K562 (cell line): ENCODE data around the gene LGI4. TPM values are rescaled to one million over a fixed set of nuclear protein-coding genes. Genes with fewer than 3 reads are reported as not detected.

Experiments
- BRD9 ChIP-seq: fragments of 450-650 bp; IDR thresholded peaks from 2 replicates; pipeline ENCODE4 v1.6.1; 2018; ENCODE audit warnings: low read depth; ENCODE audit not compliant: partially characterized antibody
- CTCF ChIP-seq, 3 experiments: IDR thresholded peaks in 2 of 3; conservative IDR thresholded peaks in 1 of 3; 2 replicates each; pipeline ENCODE4 v1.5.1; 2011 to 2012; ENCODE audit warnings: low read length in 3 of 3, mild to moderate bottlenecking in 3 of 3, control low read depth in 2 of 3, improper control_type of control experiment in 1 of 3, inconsistent platforms in 1 of 3, low read depth in 1 of 3, mixed read lengths in 1 of 3, moderate library complexity in 1 of 3; ENCODE audit not compliant: insufficient read depth in 2 of 3
- RBM17 ChIP-seq: fragments of 200-400 bp; formaldehyde crosslinking; IDR thresholded peaks from 2 replicates; pipeline ENCODE4 v1.6.1; 2017; ENCODE audit warnings: low read depth, mild to moderate bottlenecking, low read length, borderline replicate concordance
- RNF2 ChIP-seq: sonication (generic); IDR thresholded peaks from 2 replicates; pipeline ENCODE4 v1.6.1; 2016
- SUPT5H ChIP-seq: fragments of 450-650 bp; IDR thresholded peaks from 2 replicates; pipeline ENCODE4 v1.6.1; 2016
- THAP12 ChIP-seq: fragments of 250-450 bp; sonication (Bioruptor Pico); IDR thresholded peaks from 2 replicates; pipeline ENCODE4 v1.9.0; 2021; ENCODE audit warnings: mild to moderate bottlenecking, inconsistent platforms
- ZNF347 ChIP-seq: fragments of 450-650 bp; formaldehyde crosslinking; IDR thresholded peaks from 2 replicates; pipeline ENCODE4 v1.4.0; 2020; ENCODE audit warnings: low read depth, mild to moderate bottlenecking, moderate library complexity
- ZNF668 ChIP-seq: fragments of 250-450 bp; sonication (Bioruptor Pico); IDR thresholded peaks from 2 replicates; pipeline ENCODE4 v1.8.0; 2022; ENCODE audit warnings: mild to moderate bottlenecking, inconsistent platforms
- polyA plus RNA-seq, 8 experiments: library from polyadenylated mRNA; depleted of rRNA in 4 of 8; stranded (reverse) in 5 of 8; unstranded in 3 of 8; fragments of >200 nt; fragmentation: Nextera tagmentation in 2 of 8; fragmentation: Illumina TruSeq in 1 of 8; extraction: Ambion mirVana in 2 of 8; extraction: Trizol in 1 of 8; gene quantifications; 2 replicates each; pipeline versions ENCODE4 v1.2.1 to v1.2.3, GENCODE V29; 2011 to 2014; ENCODE audit warnings: inconsistent platforms in 1 of 8, missing spikeins in 1 of 8
- total RNA-seq, 7 experiments: library from RNA; depleted of rRNA in 6 of 7; stranded (reverse); fragments of >200 nt in 6 of 7; fragmentation: Illumina TruSeq in 2 of 7; extraction: Trizol in 2 of 7; gene quantifications; 2 replicates each; pipeline versions ENCODE4 v1.2.1 to v1.2.3, GENCODE V29; 2011 to 2021; ENCODE audit warnings: low replicate concordance in 1 of 7
- TF ChIP-seq, protein P1 (sequence below): fragments of 450-650 bp; IDR thresholded peaks from 2 replicates; pipeline ENCODE4 v1.6.1; 2016; ENCODE audit warnings: low read depth
- TF ChIP-seq, protein P2 (sequence below): fragments of 250-450 bp; sonication (Bioruptor Pico); IDR thresholded peaks from 2 replicates; pipeline ENCODE4 v1.8.0; 2022; ENCODE audit warnings: moderate library complexity, mild to moderate bottlenecking, inconsistent platforms
- TF ChIP-seq, protein P3 (sequence below): sonication (generic); formaldehyde crosslinking; IDR thresholded peaks from 2 replicates; pipeline ENCODE4 v1.9.0; 2022; ENCODE audit warnings: mild to moderate bottlenecking, missing genetic modification reagents

LGI4 gene
- total and polyA plus RNA-seq, 9 of the 15 experiments (the other 6 are each of a cell fraction or from before 2014, with no cell fraction given), result 0.14 to 0.30 (median 0.24) TPM; not detected in 4

DNA sequence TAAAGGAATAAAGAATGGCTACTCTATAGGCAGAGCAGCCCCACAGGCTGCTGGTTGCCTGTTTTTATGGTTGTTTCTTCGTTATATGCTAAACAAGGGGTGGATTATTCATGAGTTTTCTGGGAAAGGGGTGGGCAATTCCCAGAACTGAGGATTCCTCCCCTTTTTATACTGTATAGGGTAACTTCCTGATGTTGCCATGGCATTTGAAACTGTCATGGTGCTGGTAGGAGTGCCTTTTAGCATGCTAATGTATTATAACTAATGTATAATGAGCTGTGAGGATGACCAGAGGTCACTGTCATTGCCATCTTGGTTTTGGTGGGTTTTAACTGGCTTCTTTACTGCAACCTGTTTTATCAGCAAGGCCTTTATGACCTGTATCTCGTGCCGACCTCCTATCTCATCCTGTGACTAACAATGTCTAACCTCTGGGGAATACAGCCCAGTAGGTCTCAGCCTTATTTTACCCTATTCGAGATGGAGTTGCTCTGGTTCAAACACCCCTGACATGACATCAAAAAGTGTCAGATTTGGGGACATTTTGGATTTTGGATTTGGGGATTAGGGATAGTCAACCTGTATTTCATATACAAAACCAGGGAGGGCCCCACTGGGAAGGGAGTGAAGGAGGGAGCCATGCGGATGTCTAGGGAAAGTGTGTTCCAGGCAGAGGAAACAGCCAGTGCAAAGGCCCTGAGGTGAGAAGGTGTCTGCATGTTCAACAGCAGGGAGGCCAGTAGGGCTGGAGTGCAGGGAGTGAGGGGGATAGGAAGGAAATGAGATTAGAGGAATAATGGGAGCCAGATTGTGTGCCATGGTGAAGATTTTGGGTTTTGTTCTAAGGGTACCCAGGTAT is 30.6 kb upstream of the LGI4 start (continued):
- TF ChIP-seq THAP12 (CRISPR knock-in tag), result no peak
- TF ChIP-seq SUPT5H, result no peak
- TF ChIP-seq, protein P1, sequence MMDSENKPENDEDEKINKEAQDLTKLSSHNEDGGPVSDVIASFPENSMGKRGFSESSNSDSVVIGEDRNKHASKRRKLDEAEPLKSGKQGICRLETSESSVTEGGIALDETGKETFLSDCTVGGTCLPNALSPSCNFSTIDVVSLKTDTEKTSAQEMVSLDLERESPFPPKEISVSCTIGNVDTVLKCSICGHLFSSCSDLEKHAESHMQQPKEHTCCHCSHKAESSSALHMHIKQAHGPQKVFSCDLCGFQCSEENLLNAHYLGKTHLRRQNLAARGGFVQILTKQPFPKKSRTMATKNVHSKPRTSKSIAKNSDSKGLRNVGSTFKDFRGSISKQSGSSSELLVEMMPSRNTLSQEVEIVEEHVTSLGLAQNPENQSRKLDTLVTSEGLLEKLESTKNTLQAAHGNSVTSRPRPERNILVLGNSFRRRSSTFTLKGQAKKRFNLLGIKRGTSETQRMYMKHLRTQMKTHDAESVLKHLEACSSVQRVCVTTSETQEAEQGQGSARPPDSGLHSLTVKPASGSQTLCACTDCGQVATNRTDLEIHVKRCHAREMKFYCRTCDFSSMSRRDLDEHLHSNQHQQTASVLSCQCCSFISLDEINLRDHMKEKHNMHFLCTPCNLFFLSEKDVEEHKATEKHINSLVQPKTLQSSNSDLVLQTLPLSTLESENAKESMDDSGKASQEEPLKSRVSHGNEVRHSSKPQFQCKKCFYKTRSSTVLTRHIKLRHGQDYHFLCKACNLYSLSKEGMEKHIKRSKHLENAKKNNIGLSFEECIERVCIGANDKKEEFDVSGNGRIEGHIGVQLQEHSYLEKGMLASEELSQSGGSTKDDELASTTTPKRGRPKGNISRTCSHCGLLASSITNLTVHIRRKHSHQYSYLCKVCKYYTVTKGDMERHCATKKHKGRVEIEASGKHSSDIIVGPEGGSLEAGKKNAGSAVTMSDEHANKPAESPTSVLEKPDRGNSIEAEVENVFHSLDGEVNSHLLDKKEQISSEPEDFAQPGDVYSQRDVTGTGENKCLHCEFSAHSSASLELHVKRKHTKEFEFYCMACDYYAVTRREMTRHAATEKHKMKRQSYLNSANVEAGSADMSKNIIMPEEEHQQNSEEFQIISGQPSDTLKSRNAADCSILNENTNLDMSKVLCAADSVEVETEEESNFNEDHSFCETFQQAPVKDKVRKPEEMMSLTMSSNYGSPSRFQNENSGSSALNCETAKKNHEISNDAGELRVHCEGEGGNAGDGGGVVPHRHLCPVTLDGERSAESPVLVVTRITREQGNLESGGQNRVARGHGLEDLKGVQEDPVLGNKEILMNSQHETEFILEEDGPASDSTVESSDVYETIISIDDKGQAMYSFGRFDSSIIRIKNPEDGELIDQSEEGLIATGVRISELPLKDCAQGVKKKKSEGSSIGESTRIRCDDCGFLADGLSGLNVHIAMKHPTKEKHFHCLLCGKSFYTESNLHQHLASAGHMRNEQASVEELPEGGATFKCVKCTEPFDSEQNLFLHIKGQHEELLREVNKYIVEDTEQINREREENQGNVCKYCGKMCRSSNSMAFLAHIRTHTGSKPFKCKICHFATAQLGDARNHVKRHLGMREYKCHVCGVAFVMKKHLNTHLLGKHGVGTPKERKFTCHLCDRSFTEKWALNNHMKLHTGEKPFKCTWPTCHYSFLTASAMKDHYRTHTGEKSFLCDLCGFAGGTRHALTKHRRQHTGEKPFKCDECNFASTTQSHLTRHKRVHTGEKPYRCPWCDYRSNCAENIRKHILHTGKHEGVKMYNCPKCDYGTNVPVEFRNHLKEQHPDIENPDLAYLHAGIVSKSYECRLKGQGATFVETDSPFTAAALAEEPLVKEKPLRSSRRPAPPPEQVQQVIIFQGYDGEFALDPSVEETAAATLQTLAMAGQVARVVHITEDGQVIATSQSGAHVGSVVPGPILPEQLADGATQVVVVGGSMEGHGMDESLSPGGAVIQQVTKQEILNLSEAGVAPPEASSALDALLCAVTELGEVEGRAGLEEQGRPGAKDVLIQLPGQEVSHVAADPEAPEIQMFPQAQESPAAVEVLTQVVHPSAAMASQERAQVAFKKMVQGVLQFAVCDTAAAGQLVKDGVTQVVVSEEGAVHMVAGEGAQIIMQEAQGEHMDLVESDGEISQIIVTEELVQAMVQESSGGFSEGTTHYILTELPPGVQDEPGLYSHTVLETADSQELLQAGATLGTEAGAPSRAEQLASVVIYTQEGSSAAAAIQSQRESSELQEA, result no peak
- TF ChIP-seq, protein P2, sequence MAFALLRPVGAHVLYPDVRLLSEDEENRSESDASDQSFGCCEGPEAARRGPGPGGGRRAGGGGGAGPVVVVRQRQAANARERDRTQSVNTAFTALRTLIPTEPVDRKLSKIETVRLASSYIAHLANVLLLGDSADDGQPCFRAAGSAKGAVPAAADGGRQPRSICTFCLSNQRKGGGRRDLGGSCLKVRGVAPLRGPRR (CRISPR knock-in tag), result peak; percentile 94
- TF ChIP-seq RNF2, result no peak
- no peak for TF ChIP-seq ZNF347 (CRISPR knock-in tag)
- TF ChIP-seq RBM17, result no peak
- TF ChIP-seq, protein P3, sequence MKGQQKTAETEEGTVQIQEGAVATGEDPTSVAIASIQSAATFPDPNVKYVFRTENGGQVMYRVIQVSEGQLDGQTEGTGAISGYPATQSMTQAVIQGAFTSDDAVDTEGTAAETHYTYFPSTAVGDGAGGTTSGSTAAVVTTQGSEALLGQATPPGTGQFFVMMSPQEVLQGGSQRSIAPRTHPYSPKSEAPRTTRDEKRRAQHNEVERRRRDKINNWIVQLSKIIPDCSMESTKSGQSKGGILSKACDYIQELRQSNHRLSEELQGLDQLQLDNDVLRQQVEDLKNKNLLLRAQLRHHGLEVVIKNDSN (CRISPR knock-in tag), result no peak
- peak; percentile 96 for TF ChIP-seq ZNF668 (CRISPR knock-in tag)
- TF ChIP-seq BRD9, result peak; percentile 42
- no peak for TF ChIP-seq CTCF (IDR thresholded peaks at IDR 0.05 in 2 of 3, conservative IDR thresholded peaks at IDR 0.05 in 1 of 3; ENCODE audit: insufficient read depth in 2 of 3, low read depth in 1 of 3, low read length in 3 of 3)
